NCI-H1105 (cell line): ENCODE results near the gene IL1RAPL2.

Experiments used
- DNase-seq: peaks from one replicate; lab custom pipeline; 2025; lab: John Stamatoyannopoulos, UW

IL1RAPL2 gene

GRCh38 chrX:105269386-105269785 lies 703.4 kb downstream of the IL1RAPL2 start:
- DNase-seq = no peak

GRCh38 chrX:105273326-105273725 lies 707.3 kb downstream of the IL1RAPL2 start:
- DNase-seq = no peak

- DNase-seq = no peak
These were observed 708.1 kb downstream of the IL1RAPL2 start for GRCh38 chrX:105274091-105274490.

- no peak for DNase-seq
These were observed 711.1 kb downstream of the IL1RAPL2 start for GRCh38 chrX:105277132-105277531.

- DNase-seq = no peak
These were observed 716.1 kb downstream of the IL1RAPL2 start for GRCh38 chrX:105282077-105282476.

GRCh38 chrX:105297041-105297440 lies 731.0 kb downstream of the IL1RAPL2 start:
- DNase-seq = no peak

- no peak for DNase-seq
These were observed 733.3 kb downstream of the IL1RAPL2 start for GRCh38 chrX:105299286-105299685.

GRCh38 chrX:105302246-105302645 lies 736.2 kb downstream of the IL1RAPL2 start:
- no peak for DNase-seq

- DNase-seq = no peak
These were observed 741.8 kb downstream of the IL1RAPL2 start for GRCh38 chrX:105307762-105308161.

GRCh38 chrX:105313596-105313995 lies 747.6 kb downstream of the IL1RAPL2 start:
- DNase-seq = no peak

- no peak for DNase-seq
These were observed 748.5 kb downstream of the IL1RAPL2 start for GRCh38 chrX:105314458-105314857.

- no peak for DNase-seq
These were observed 749.2 kb downstream of the IL1RAPL2 start for GRCh38 chrX:105315248-105315647.

GRCh38 chrX:105317117-105317516 lies 751.1 kb downstream of the IL1RAPL2 start:
- DNase-seq = no peak

GRCh38 chrX:105323928-105324327 lies 757.9 kb downstream of the IL1RAPL2 start:
- peak; percentile 5 for DNase-seq

GRCh38 chrX:105328773-105329172 lies 762.8 kb downstream of the IL1RAPL2 start:
- DNase-seq = no peak

GRCh38 chrX:105331244-105331643 lies 765.2 kb downstream of the IL1RAPL2 start:
- DNase-seq = no peak

- no peak for DNase-seq
These were observed 781.4 kb downstream of the IL1RAPL2 start for GRCh38 chrX:105347373-105347772.

- no peak for DNase-seq
These were observed 783.5 kb downstream of the IL1RAPL2 start for GRCh38 chrX:105349476-105349875.

- no peak for DNase-seq
These were observed 809.8 kb downstream of the IL1RAPL2 start for GRCh38 chrX:105375816-105376215.

- DNase-seq = no peak
These were observed 858.7 kb downstream of the IL1RAPL2 start for GRCh38 chrX:105424729-105425128.

GRCh38 chrX:105451401-105451800 lies 885.4 kb downstream of the IL1RAPL2 start:
- no peak for DNase-seq

- no peak for DNase-seq
These were observed 892.8 kb downstream of the IL1RAPL2 start for GRCh38 chrX:105458846-105459245.

GRCh38 chrX:105460376-105460775 lies 894.4 kb downstream of the IL1RAPL2 start:
- no peak for DNase-seq

- DNase-seq = no peak
These were observed 895.0 kb downstream of the IL1RAPL2 start for GRCh38 chrX:105461016-105461415.

GRCh38 chrX:105462186-105462585 lies 896.2 kb downstream of the IL1RAPL2 start:
- no peak for DNase-seq
